Thyroid gland (tissue), 4 donors: ENCODE data around the gene CAMTA1. TPM values are rescaled to one million over a fixed set of nuclear protein-coding genes. Genes with fewer than 3 reads are reported as not detected.

Experiments
- DNase-seq, 2 donors: peaks; one replicate each; pipeline ENCODE4 v3.0.0-alpha.2; 2019
- H3K27ac ChIP-seq, 3 donors: fragments of 200-600 bp; sonication (generic); 1 replicate in 2 of 3; 2 replicates in 1 of 3; pipeline ENCODE4 v1.5.1; 2016 to 2019; ENCODE audit warnings: mild to moderate bottlenecking in 1 of 3, moderate library complexity in 1 of 3
- H3K27me3 ChIP-seq: fragments of 200-600 bp; sonication (generic); one replicate; pipeline ENCODE4 v1.5.1; 2019
- H3K36me3 ChIP-seq, 2 donors: fragments of 200-600 bp; sonication (generic); one replicate each; pipeline ENCODE4 v1.5.1; 2016 to 2019
- H3K4me1 ChIP-seq, 2 donors: fragments of 200-600 bp; sonication (generic); one replicate each; pipeline ENCODE4 v1.5.1; 2017 to 2019
- H3K4me3 ChIP-seq, 3 donors: fragments of 200-600 bp; sonication (generic); replicated peaks in 1 of 3; 1 replicate in 2 of 3; 2 replicates in 1 of 3; pipeline ENCODE4 v1.5.1; 2016; ENCODE audit warnings: mild to moderate bottlenecking in 1 of 3
- H3K9me3 ChIP-seq: fragments of 200-600 bp; sonication (generic); one replicate; pipeline ENCODE4 v1.5.1; 2017
- POLR2A ChIP-seq, 2 donors: fragments of 450-650 bp; IDR thresholded peaks; one replicate each; pipeline ENCODE4 v1.6.1; 2017; ENCODE audit warnings: antibody characterized with exemption in 2 of 2, mild to moderate bottlenecking in 2 of 2, moderate library complexity in 1 of 2
- WGBS, 2 donors: methylation state at CpG; one replicate each; pipeline ENCODE4 v1.1.5; 2017; 5-methylcytosine and 5-hydroxymethylcytosine counted together
- intact Hi-C: fragments of 100-400 bp; cut with DNase I; formaldehyde crosslinking; loops from one replicate; pipeline ENCODE4 v1.15.1; 2023
- total RNA-seq, 4 donors: library from RNA; depleted of rRNA; stranded (reverse); fragments of >200 nt; gene quantifications; one replicate each; pipeline ENCODE4 v1.2.3, GENCODE V29; 2016
- TF ChIP-seq, protein P1 (sequence below), 6 experiments: fragments of 200-600 bp in 3 of 6; fragments of 450-650 bp in 3 of 6; sonication (generic) in 3 of 6; IDR thresholded peaks; one replicate each; pipeline ENCODE4 v1.5.1; 2016 to 2019; ENCODE audit warnings: antibody characterized with exemption in 6 of 6, mild to moderate bottlenecking in 2 of 6, inconsistent platforms in 1 of 6, moderate library complexity in 1 of 6

The CAMTA1 gene
- total RNA-seq, 4 donors from 2014 or later: 63.9 to 124 (median 101) TPM

DNA sequence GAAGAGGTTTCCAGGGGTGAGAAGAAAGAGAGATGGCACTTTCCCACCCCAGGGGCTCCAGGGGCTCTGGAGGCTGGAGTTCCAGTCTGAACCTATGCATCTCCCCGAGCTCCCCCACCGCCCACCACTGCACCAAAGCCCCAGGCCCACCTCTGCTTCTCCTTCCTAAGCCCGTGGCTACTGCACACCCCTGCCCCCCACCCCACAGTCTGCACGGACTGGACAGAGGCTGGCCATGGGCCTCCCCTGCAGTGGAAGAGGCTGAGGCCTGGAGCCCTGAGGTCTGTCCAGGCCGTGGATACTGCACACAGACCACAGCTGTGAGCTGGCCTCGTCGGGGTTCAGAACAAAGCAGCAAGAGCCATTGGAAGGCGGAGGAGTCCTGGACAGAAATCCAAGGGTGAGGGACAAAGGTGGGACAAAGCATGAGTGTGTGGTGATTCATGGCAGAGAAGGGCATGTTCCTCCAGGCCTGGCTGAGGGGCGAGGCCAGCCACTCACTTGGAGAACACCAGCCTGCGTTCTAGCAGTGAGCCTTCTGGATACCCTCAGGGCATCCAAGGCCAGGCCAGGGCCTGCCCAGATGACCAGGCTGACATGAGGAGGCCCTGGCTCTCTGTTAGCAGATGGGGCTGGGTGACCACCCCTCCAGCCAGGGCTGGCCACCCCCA lies 741.1 kb downstream of the CAMTA1 start:
- no peak for TF ChIP-seq POLR2A (IDR thresholded peaks at IDR 0.05)
- TF ChIP-seq, protein P1, sequence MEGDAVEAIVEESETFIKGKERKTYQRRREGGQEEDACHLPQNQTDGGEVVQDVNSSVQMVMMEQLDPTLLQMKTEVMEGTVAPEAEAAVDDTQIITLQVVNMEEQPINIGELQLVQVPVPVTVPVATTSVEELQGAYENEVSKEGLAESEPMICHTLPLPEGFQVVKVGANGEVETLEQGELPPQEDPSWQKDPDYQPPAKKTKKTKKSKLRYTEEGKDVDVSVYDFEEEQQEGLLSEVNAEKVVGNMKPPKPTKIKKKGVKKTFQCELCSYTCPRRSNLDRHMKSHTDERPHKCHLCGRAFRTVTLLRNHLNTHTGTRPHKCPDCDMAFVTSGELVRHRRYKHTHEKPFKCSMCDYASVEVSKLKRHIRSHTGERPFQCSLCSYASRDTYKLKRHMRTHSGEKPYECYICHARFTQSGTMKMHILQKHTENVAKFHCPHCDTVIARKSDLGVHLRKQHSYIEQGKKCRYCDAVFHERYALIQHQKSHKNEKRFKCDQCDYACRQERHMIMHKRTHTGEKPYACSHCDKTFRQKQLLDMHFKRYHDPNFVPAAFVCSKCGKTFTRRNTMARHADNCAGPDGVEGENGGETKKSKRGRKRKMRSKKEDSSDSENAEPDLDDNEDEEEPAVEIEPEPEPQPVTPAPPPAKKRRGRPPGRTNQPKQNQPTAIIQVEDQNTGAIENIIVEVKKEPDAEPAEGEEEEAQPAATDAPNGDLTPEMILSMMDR (IDR thresholded peaks at IDR 0.05): no peak
- Histone ChIP-seq H3K4me3 (no peak overlapping the region), H3K27ac (no peak overlapping the region), H3K27me3 (no peaks in the 10 kb centered on the region), H3K36me3 (no peaks in the 10 kb centered on the region), H3K9me3 (no peaks in the 10 kb centered on the region), H3K4me1 (no peaks in the 10 kb centered on the region)
- WGBS, 2 donors: 91 to 93% methylated on average over 7 to 10 of the region's 10 CpGs
- no peak for DNase-seq
- intact Hi-C loops: no loop called here

DNA sequence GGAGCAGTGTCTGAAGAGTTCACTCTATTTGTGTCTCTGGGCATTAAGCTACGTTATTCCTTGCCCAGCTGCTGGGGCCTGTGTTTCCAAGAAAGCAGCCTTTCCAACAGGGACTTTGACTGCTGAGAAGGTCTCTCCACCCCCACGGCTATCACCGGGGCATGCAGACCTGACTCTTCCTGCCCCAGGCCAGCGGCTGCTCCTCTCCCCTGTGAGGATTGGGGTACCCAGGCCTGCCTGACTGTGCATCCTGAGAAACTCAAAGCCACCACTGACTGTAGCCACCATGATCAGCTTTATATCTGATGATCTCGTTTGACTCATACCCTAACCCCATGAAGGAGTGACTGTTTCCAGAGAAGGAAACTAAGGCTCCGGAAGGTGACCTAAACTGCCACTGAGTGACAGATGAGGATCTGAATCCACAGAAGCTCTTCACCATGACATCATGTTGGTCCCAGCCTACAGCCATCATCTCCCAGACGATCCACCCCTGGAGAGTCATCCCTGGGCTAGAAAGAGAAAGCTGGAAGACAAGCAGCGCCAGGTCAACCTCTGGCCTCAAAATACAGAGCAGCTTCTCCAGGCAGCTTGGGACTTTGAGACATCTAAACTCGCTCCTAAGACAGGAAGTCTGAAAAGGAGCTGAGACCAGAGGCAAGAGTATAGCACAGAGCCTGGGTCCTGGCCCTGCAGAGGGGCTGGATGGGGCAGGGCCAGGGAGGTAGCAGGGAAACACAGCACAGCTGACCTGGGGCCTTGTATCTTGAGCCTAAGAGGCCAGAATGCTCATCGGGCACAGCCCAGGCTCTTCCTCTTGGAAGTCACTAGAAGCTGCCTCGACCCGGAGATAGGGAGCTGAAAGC lies 741.8 kb downstream of the CAMTA1 start:
- H3K4me3 ChIP-seq: no peak overlapping the region
- H3K36me3 ChIP-seq: no peaks in the 10 kb centered on the region
- no peak overlapping the region for H3K27ac ChIP-seq
- no peak for DNase-seq
- no peaks in the 10 kb centered on the region for H3K4me1 ChIP-seq
- 85 to 87% methylated on average over 12 of the region's 12 CpGs for WGBS, 2 donors
- H3K27me3 ChIP-seq: no peaks in the 10 kb centered on the region
- no peaks in the 10 kb centered on the region for H3K9me3 ChIP-seq
- intact Hi-C loops: no loop called here
- no peak for TF ChIP-seq POLR2A (IDR thresholded peaks at IDR 0.05)
- TF ChIP-seq, protein P1 (IDR thresholded peaks at IDR 0.05): no peak

DNA sequence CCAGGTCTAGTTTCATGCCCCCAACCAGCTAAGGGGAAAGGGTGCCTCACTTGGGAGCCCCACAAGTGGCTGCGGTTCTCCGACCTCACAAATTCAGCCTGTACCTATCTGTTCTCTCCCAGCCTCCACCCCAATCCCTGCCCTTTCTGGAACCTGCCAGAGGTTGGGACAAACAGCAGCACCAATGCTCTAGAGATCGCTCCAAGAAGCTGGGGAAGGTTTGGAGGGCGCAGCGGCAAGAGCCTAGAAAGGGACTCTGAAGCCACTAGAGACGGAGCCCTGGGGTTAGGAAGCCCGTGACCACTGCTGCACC lies 742.4 kb downstream of the CAMTA1 start:
- H3K27ac ChIP-seq: no peak overlapping the region
- TF ChIP-seq, protein P1 (IDR thresholded peaks at IDR 0.05): no peak
- TF ChIP-seq POLR2A (IDR thresholded peaks at IDR 0.05): no peak
- WGBS, 2 donors: 83 to 93% methylated on average over 7 of the region's 7 CpGs
- intact Hi-C loops: no loop called here
- no peak overlapping the region for H3K4me3 ChIP-seq
- DNase-seq: no peak
- no peaks in the 10 kb centered on the region for H3K36me3 ChIP-seq
- H3K9me3 ChIP-seq: no peaks in the 10 kb centered on the region
- no peaks in the 10 kb centered on the region for H3K4me1 ChIP-seq
- H3K27me3 ChIP-seq: no peaks in the 10 kb centered on the region

DNA sequence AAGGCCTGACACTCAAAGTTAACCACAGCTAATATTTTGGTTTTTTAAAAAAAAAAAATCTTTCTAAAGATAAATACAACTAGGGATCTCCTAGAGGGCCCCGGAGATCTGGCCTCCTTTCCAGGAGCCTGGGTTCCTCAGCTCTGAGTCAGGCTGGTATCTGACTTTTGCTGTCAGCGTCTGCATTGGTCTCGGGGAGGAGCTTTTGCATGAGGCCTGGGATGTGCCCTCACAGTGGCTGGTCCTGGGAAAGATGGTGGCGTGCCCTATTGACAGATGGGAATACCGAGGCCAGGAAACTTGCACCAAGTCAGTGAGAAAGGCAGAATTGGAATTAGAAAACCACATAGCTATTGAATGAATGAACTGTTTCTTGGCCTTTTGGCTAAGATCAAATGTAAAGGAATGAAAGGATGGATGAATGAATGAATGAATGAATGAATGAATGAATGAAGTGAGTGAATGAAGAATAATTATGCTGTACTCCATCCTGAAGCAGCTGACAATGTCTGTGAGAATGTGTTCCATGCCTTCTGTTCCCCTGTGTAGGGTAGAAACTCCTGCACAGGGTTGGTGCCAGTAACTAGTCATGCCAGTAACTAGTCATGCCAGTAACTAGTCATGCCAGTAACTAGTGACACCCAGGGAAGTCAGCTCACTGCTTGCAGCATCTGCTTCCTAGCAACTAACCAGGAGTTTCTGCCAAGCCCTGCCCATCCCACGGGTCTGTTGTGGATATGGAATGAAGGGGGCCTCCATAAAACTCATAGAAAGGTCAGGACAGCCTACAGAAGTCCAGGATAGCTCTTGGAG lies 743.3 kb downstream of the CAMTA1 start:
- DNase-seq: no peak
- H3K27me3 ChIP-seq: no peaks in the 10 kb centered on the region
- no peaks in the 10 kb centered on the region for H3K4me1 ChIP-seq
- no peak overlapping the region for H3K4me3 ChIP-seq
- no peak overlapping the region for H3K27ac ChIP-seq
- no peaks in the 10 kb centered on the region for H3K9me3 ChIP-seq
- intact Hi-C loops: no loop called here
- no peaks in the 10 kb centered on the region for H3K36me3 ChIP-seq
- 84 to 85% methylated on average over 6 of the region's 6 CpGs for WGBS, 2 donors
- TF ChIP-seq, protein P1 (IDR thresholded peaks at IDR 0.05): no peak
- TF ChIP-seq POLR2A (IDR thresholded peaks at IDR 0.05): no peak
